B cell (primary cell): ENCODE measurements around the gene KATNB1.

Experiments
- CTCF ChIP-seq: fragments of 200-600 bp; IDR thresholded peaks from one replicate; pipeline ENCODE4 v1.8.0; 2022; ENCODE audit warnings: antibody characterized with exemption, mild to moderate bottlenecking
- EZH2 ChIP-seq: IDR thresholded peaks from 2 replicates; pipeline ENCODE4 v1.6.1; 2012; ENCODE audit warnings: borderline replicate concordance, low read depth, mild to moderate bottlenecking, moderate library complexity, low read length; ENCODE audit not compliant: insufficient read depth, poor library complexity, severe bottlenecking

DNA sequence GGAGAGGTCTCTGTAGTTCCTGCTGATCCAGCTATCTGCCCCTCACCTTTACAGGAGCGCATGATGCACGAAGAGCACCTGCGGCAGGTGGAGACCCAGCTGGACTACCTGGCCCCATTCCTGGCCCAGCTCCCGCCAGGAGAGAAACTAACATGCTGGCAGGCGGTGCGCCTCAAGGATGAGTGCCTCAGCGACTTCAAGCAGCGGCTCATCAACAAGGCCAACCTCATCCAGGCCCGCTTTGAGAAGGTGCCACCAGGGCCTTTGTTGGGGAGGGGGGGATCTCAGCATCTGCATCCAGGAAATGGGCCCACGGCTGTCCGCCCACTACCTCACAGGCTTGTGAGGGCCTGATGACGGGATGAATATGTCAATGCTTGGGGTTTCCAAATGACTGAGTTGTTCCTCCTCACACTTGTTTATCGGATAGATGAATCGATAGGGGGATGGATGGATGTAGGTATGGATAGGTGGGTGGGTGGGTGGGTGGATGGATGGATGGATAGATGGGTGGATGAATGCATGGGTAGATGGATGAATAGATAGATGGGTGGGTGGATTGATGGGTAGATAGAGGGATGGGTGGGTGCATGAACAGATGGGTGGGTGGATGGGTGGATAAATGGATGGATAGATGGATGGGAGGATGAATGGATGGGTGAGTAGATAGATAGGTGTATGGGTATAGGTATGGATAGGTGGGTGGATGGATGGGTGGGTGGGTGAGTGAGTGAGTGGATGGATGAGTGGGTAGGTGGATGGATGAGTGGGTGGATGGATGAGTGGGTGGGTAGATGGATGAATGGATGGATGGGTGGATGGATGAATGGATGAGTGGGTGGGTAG is 7.0 kb upstream of the KATNB1 start:
- TF ChIP-seq CTCF: no peak
- no peak for TF ChIP-seq EZH2
